SK-N-SH treated with all-trans-retinoic acid at 6 μM for 48 hours (cell line): ENCODE results near the gene PRKAA2.

ENCODE experiments used
- ATAC-seq: fragments of 200-7000 bp; cut with Tn5 transposase; 3 replicates; pipeline ENCODE4 v1.9.1; 2020; ENCODE audit warnings: mild to moderate bottlenecking, moderate library complexity
- ARNTL ChIP-seq: fragments of 450-650 bp; formaldehyde crosslinking; IDR thresholded peaks from 2 replicates; pipeline ENCODE4 v1.5.0; 2020; ENCODE audit warnings: low read depth, mild to moderate bottlenecking, moderate library complexity, borderline replicate concordance
- BACH2 ChIP-seq: fragments of 250-450 bp; sonication (Bioruptor Pico); IDR thresholded peaks from 2 replicates; pipeline ENCODE4 v1.9.0; 2021; ENCODE audit warnings: mild to moderate bottlenecking, borderline replicate concordance
- CSDC2 ChIP-seq: fragments of 250-450 bp; sonication (Bioruptor Pico); IDR thresholded peaks from 2 replicates; pipeline ENCODE4 v1.5.0; 2020; ENCODE audit warnings: mild to moderate bottlenecking, moderate library complexity
- ESRRG ChIP-seq: fragments of 250-450 bp; sonication (Bioruptor Pico); IDR thresholded peaks from 2 replicates; pipeline ENCODE4 v1.6.1; 2021; ENCODE audit warnings: mild to moderate bottlenecking
- GLIS3 ChIP-seq: fragments of 250-450 bp; sonication (Bioruptor Pico); IDR thresholded peaks from 2 replicates; pipeline ENCODE4 v1.5.0; 2020; ENCODE audit warnings: mild to moderate bottlenecking, moderate library complexity
- ISL1 ChIP-seq: fragments of 250-450 bp; sonication (Bioruptor Pico); IDR thresholded peaks from 2 replicates; pipeline ENCODE4 v2.1.2; 2022; ENCODE audit warnings: mild to moderate bottlenecking, moderate library complexity
- OSR1 ChIP-seq: fragments of 250-450 bp; sonication (Bioruptor Pico); IDR thresholded peaks from 2 replicates; pipeline ENCODE4 v1.8.0; 2022; ENCODE audit warnings: moderate library complexity, mild to moderate bottlenecking, inconsistent platforms
- SNAI2 ChIP-seq: fragments of 250-450 bp; sonication (Bioruptor Pico); IDR thresholded peaks from 2 replicates; pipeline ENCODE4 v1.5.0; 2020; ENCODE audit warnings: mild to moderate bottlenecking, moderate library complexity
- TCF4 ChIP-seq: fragments of 250-450 bp; sonication (Bioruptor Pico); IDR thresholded peaks from 2 replicates; pipeline ENCODE4 v1.8.0; 2021; ENCODE audit warnings: mild to moderate bottlenecking, moderate library complexity, borderline replicate concordance
- TOX ChIP-seq: fragments of 250-450 bp; sonication (Bioruptor Pico); IDR thresholded peaks from 2 replicates; pipeline ENCODE4 v1.8.0; 2021; ENCODE audit warnings: mild to moderate bottlenecking, moderate library complexity, borderline replicate concordance
- ZC3H10 ChIP-seq: fragments of 250-450 bp; sonication (Bioruptor Pico); IDR thresholded peaks from 2 replicates; pipeline ENCODE4 v1.5.1; 2021; ENCODE audit warnings: mild to moderate bottlenecking, moderate library complexity
- ZFP3 ChIP-seq: fragments of 250-450 bp; sonication (Bioruptor Pico); IDR thresholded peaks from 2 replicates; pipeline ENCODE4 v1.5.0; 2020; ENCODE audit warnings: mild to moderate bottlenecking, moderate library complexity
- ZNF565 ChIP-seq: fragments of 450-650 bp; formaldehyde crosslinking; conservative IDR thresholded peaks from 2 replicates; pipeline ENCODE4 v1.5.0; 2020; ENCODE audit warnings: low read depth, mild to moderate bottlenecking, moderate library complexity
- ZNF70 ChIP-seq: fragments of 450-650 bp; formaldehyde crosslinking; IDR thresholded peaks from 2 replicates; pipeline ENCODE4 v1.5.0; 2020; ENCODE audit warnings: mild to moderate bottlenecking, moderate library complexity
- ZNF8 ChIP-seq: fragments of 450-650 bp; formaldehyde crosslinking; IDR thresholded peaks from 2 replicates; pipeline ENCODE4 v1.5.0; 2020; ENCODE audit warnings: mild to moderate bottlenecking, moderate library complexity
- TF ChIP-seq, protein P1 (sequence below): fragments of 250-450 bp; sonication (Bioruptor Pico); IDR thresholded peaks from 2 replicates; pipeline ENCODE4 v1.5.0; 2020; ENCODE audit warnings: mild to moderate bottlenecking, moderate library complexity
- TF ChIP-seq, protein P2 (sequence below): fragments of 250-450 bp; sonication (Bioruptor Pico); IDR thresholded peaks from 2 replicates; pipeline ENCODE4 v1.8.0; 2020; ENCODE audit warnings: mild to moderate bottlenecking, moderate library complexity, borderline replicate concordance
- TF ChIP-seq, protein P3 (sequence below): fragments of 250-450 bp; sonication (Bioruptor Pico); IDR thresholded peaks from 2 replicates; pipeline ENCODE4 v1.8.0; 2021; ENCODE audit warnings: low read depth, mild to moderate bottlenecking, moderate library complexity, borderline replicate concordance
- TF ChIP-seq, protein P4 (sequence below): fragments of 250-450 bp; sonication (Bioruptor Pico); IDR thresholded peaks from 2 replicates; pipeline ENCODE4 v1.5.1; 2021; ENCODE audit warnings: mild to moderate bottlenecking, moderate library complexity
- TF ChIP-seq, protein P5 (sequence below): fragments of 250-450 bp; sonication (Bioruptor Pico); IDR thresholded peaks from 2 replicates; pipeline ENCODE4 v1.5.1; 2020; ENCODE audit warnings: low read depth, mild to moderate bottlenecking, moderate library complexity

PRKAA2 gene

DNA sequence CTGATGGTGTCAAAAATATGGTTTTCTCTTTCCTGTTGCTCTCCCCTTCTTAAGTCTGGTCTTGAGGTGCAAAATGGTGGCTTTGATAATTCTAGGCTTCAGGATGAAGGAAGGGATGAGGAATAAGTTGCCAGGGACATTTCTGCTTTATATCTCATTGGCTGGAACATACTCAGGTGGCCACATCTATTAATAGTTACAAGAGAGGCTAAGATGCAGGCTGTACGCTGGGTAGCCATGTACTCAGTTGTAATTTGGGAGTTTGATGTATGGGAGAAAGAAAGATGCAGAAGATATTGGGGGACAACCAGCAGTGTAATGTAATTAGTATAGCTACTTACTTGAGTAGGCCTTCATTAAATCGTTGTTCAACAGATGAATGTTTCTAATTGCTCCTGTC, 25.2 kb downstream of the PRKAA2 start:
- ATAC-seq, result no peak
- TF ChIP-seq ZNF70 (CRISPR knock-in tag) (no peak), SNAI2 (CRISPR knock-in tag) (no peak)
- TF ChIP-seq, protein P1, sequence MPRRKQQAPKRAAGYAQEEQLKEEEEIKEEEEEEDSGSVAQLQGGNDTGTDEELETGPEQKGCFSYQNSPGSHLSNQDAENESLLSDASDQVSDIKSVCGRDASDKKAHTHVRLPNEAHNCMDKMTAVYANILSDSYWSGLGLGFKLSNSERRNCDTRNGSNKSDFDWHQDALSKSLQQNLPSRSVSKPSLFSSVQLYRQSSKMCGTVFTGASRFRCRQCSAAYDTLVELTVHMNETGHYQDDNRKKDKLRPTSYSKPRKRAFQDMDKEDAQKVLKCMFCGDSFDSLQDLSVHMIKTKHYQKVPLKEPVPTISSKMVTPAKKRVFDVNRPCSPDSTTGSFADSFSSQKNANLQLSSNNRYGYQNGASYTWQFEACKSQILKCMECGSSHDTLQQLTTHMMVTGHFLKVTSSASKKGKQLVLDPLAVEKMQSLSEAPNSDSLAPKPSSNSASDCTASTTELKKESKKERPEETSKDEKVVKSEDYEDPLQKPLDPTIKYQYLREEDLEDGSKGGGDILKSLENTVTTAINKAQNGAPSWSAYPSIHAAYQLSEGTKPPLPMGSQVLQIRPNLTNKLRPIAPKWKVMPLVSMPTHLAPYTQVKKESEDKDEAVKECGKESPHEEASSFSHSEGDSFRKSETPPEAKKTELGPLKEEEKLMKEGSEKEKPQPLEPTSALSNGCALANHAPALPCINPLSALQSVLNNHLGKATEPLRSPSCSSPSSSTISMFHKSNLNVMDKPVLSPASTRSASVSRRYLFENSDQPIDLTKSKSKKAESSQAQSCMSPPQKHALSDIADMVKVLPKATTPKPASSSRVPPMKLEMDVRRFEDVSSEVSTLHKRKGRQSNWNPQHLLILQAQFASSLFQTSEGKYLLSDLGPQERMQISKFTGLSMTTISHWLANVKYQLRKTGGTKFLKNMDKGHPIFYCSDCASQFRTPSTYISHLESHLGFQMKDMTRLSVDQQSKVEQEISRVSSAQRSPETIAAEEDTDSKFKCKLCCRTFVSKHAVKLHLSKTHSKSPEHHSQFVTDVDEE (CRISPR knock-in tag), result no peak
- TF ChIP-seq, protein P2, sequence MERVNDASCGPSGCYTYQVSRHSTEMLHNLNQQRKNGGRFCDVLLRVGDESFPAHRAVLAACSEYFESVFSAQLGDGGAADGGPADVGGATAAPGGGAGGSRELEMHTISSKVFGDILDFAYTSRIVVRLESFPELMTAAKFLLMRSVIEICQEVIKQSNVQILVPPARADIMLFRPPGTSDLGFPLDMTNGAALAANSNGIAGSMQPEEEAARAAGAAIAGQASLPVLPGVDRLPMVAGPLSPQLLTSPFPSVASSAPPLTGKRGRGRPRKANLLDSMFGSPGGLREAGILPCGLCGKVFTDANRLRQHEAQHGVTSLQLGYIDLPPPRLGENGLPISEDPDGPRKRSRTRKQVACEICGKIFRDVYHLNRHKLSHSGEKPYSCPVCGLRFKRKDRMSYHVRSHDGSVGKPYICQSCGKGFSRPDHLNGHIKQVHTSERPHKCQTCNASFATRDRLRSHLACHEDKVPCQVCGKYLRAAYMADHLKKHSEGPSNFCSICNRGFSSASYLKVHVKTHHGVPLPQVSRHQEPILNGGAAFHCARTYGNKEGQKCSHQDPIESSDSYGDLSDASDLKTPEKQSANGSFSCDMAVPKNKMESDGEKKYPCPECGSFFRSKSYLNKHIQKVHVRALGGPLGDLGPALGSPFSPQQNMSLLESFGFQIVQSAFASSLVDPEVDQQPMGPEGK (CRISPR knock-in tag), result no peak
- TF ChIP-seq, all 23 proteins: peak for 0

DNA sequence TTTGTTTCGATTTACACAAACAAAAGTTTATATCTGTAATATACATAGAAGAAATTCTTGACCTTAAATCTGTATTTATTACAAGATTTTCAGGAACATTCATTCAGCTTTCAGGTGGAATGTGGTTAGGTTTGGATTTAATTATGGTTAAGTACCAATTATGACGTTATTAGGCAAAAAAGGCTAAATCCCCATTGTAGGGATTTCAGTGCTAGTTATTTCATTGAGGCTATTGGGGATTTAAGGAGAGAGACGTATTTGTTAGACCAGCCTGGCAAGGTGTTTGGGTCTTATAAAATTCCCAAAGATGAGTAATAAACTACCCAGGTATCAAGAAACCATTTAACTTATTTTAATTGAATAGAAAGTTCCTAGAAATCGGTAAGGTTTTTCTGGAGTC, 26.0 kb downstream of the PRKAA2 start:
- TF ChIP-seq ZNF70 (CRISPR knock-in tag) (no peak), ZC3H10 (CRISPR knock-in tag) (no peak), ARNTL (CRISPR knock-in tag) (no peak), BACH2 (CRISPR knock-in tag) (no peak), ESRRG (CRISPR knock-in tag) (no peak), CSDC2 (CRISPR knock-in tag) (no peak), TOX (CRISPR knock-in tag) (no peak), ZFP3 (no peak), GLIS3 (CRISPR knock-in tag) (no peak), ZNF8 (CRISPR knock-in tag) (no peak), ISL1 (no peak), ZNF565 (CRISPR knock-in tag) (no peak), TCF4 (CRISPR knock-in tag) (no peak), OSR1 (CRISPR knock-in tag) (no peak)
- TF ChIP-seq, protein P2 (CRISPR knock-in tag), result no peak
- TF ChIP-seq, protein P3, sequence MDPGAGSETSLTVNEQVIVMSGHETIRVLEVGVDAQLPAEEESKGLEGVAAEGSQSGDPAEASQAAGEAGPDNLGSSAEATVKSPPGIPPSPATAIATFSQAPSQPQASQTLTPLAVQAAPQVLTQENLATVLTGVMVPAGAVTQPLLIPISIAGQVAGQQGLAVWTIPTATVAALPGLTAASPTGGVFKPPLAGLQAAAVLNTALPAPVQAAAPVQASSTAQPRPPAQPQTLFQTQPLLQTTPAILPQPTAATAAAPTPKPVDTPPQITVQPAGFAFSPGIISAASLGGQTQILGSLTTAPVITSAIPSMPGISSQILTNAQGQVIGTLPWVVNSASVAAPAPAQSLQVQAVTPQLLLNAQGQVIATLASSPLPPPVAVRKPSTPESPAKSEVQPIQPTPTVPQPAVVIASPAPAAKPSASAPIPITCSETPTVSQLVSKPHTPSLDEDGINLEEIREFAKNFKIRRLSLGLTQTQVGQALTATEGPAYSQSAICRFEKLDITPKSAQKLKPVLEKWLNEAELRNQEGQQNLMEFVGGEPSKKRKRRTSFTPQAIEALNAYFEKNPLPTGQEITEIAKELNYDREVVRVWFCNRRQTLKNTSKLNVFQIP (CRISPR knock-in tag), result no peak
- TF ChIP-seq, protein P4, sequence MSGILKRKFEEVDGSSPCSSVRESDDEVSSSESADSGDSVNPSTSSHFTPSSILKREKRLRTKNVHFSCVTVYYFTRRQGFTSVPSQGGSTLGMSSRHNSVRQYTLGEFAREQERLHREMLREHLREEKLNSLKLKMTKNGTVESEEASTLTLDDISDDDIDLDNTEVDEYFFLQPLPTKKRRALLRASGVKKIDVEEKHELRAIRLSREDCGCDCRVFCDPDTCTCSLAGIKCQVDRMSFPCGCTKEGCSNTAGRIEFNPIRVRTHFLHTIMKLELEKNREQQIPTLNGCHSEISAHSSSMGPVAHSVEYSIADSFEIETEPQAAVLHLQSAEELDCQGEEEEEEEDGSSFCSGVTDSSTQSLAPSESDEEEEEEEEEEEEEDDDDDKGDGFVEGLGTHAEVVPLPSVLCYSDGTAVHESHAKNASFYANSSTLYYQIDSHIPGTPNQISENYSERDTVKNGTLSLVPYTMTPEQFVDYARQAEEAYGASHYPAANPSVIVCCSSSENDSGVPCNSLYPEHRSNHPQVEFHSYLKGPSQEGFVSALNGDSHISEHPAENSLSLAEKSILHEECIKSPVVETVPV, result no peak
- TF ChIP-seq, protein P5, sequence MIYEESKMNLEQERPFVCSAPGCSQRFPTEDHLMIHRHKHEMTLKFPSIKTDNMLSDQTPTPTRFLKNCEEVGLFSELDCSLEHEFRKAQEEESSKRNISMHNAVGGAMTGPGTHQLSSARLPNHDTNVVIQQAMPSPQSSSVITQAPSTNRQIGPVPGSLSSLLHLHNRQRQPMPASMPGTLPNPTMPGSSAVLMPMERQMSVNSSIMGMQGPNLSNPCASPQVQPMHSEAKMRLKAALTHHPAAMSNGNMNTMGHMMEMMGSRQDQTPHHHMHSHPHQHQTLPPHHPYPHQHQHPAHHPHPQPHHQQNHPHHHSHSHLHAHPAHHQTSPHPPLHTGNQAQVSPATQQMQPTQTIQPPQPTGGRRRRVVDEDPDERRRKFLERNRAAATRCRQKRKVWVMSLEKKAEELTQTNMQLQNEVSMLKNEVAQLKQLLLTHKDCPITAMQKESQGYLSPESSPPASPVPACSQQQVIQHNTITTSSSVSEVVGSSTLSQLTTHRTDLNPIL (CRISPR knock-in tag), result no peak
- no peak for ATAC-seq

DNA sequence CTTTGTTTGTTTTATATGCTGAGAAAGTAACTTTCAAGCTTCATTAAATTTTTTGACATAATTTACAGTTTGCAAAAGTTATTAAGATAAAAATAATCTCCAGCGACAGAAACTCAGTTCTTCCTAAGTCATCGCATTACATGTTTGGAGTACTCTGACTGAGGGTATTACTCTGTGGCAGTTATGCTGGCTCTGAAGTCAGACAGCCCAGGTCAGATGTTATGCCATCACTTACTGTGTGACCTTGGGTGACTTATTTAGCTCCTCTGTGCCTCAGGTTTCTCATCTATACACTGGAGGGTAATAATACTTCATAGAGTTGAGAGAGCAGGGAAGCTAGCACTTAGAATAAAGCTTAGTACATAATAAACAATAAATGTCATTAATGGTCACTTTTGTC, 26.4 kb downstream of the PRKAA2 start:
- ATAC-seq, result no peak
- no peak for TF ChIP-seq ZNF565 (CRISPR knock-in tag)
- TF ChIP-seq, protein P3 (CRISPR knock-in tag), result no peak
- no peak for TF ChIP-seq ZFP3
- TF ChIP-seq ZC3H10 (CRISPR knock-in tag), result no peak
- no peak for TF ChIP-seq BACH2 (CRISPR knock-in tag)
- TF ChIP-seq ZNF8 (CRISPR knock-in tag), result no peak
- TF ChIP-seq, protein P4, result no peak
- TF ChIP-seq, protein P1 (CRISPR knock-in tag), result no peak
